Trophoblast cell (in vitro differentiated cells and primary cell): Measurements from ENCODE around the gene TRIM9.
A peak's percentile ranks its signal among the peaks of the same experiment; 100 is the strongest.

Experiments
- DNase-seq, 2 donors: peaks; one replicate each; pipeline ENCODE4 v3.0.0-alpha.2; 2016
- H2AFZ ChIP-seq: 2 replicates; pipeline ENCODE4 v1.6.1; 2013; ENCODE audit warnings: low read length, moderate library complexity, mild to moderate bottlenecking; ENCODE audit not compliant: insufficient read depth, poor library complexity
- H2AK5ac ChIP-seq: 2 replicates; pipeline ENCODE4 v1.6.1; 2013; ENCODE audit warnings: mild to moderate bottlenecking, low read length
- H2BK120ac ChIP-seq: 2 replicates; pipeline ENCODE4 v1.6.1; 2013; ENCODE audit warnings: low read length, mild to moderate bottlenecking, moderate library complexity; ENCODE audit not compliant: insufficient read depth, poor library complexity
- H2BK12ac ChIP-seq: 2 replicates; pipeline ENCODE4 v1.6.1; 2013; ENCODE audit warnings: mild to moderate bottlenecking, low read length, moderate library complexity
- H2BK5ac ChIP-seq: 2 replicates; pipeline ENCODE4 v1.6.1; 2013; ENCODE audit warnings: low read length, low read depth, moderate library complexity, mild to moderate bottlenecking; ENCODE audit not compliant: poor library complexity
- H3K14ac ChIP-seq: 2 replicates; pipeline ENCODE4 v1.6.1; 2013; ENCODE audit warnings: mild to moderate bottlenecking, low read length
- H3K18ac ChIP-seq: 2 replicates; pipeline ENCODE4 v1.6.1; 2013; ENCODE audit warnings: mild to moderate bottlenecking, low read length
- H3K23ac ChIP-seq: 2 replicates; pipeline ENCODE4 v1.6.1; 2013; ENCODE audit warnings: low read length
- H3K27ac ChIP-seq: 2 replicates; pipeline ENCODE4 v1.5.1; 2013; ENCODE audit warnings: low read depth, mild to moderate bottlenecking, inconsistent platforms, low read length, moderate library complexity
- H3K27me3 ChIP-seq: 2 replicates; pipeline ENCODE4 v1.6.1; 2013; ENCODE audit warnings: inconsistent platforms, mild to moderate bottlenecking, low read length, moderate library complexity; ENCODE audit not compliant: insufficient read depth
- H3K36me3 ChIP-seq, 2 experiments: 1 replicate in 1 of 2; 2 replicates in 1 of 2; pipeline ENCODE4 v1.6.1; 2013; ENCODE audit warnings: low read length in 2 of 2, mild to moderate bottlenecking in 2 of 2, moderate library complexity in 1 of 2; ENCODE audit not compliant: insufficient read depth in 2 of 2, control insufficient read depth in 1 of 2
- H3K4ac ChIP-seq: 2 replicates; pipeline ENCODE4 v1.6.1; 2013; ENCODE audit warnings: low read depth, mild to moderate bottlenecking, low read length, moderate library complexity
- H3K4me1 ChIP-seq, 2 experiments: 1 replicate in 1 of 2; 2 replicates in 1 of 2; pipeline ENCODE4 v1.6.1; 2013; ENCODE audit warnings: low read length in 2 of 2, mild to moderate bottlenecking in 2 of 2, moderate library complexity in 1 of 2; ENCODE audit not compliant: insufficient read depth in 2 of 2, control insufficient read depth in 1 of 2
- H3K4me2 ChIP-seq: 2 replicates; pipeline ENCODE4 v1.6.1; 2013; ENCODE audit warnings: inconsistent platforms, mild to moderate bottlenecking, low read length, moderate library complexity
- H3K4me3 ChIP-seq: 2 replicates; pipeline ENCODE4 v1.5.1; 2013; ENCODE audit warnings: mild to moderate bottlenecking, low read depth, low read length, inconsistent platforms
- H3K79me1 ChIP-seq: one replicate; pipeline ENCODE4 v1.6.1; 2013; ENCODE audit warnings: low read length
- H3K79me2 ChIP-seq: 2 replicates; pipeline ENCODE4 v1.6.1; 2013; ENCODE audit warnings: low read length, mild to moderate bottlenecking; ENCODE audit not compliant: control insufficient read depth, insufficient read depth, poor library complexity
- H3K9ac ChIP-seq: 2 replicates; pipeline ENCODE4 v1.6.1; 2013; ENCODE audit warnings: mild to moderate bottlenecking, low read length
- H3K9me3 ChIP-seq: 2 replicates; pipeline ENCODE4 v1.6.1; 2013; ENCODE audit warnings: low read depth, mild to moderate bottlenecking, control low read depth, inconsistent platforms, low read length; ENCODE audit not compliant: insufficient read depth
- H4K12ac ChIP-seq: 2 replicates; pipeline ENCODE4 v1.6.1; 2013; ENCODE audit warnings: low read depth, mild to moderate bottlenecking, low read length, moderate library complexity
- H4K8ac ChIP-seq: 2 replicates; pipeline ENCODE4 v1.6.1; 2013; ENCODE audit warnings: low read depth, mild to moderate bottlenecking, low read length, moderate library complexity
- H4K91ac ChIP-seq: one replicate; pipeline ENCODE4 v1.6.1; 2013; ENCODE audit warnings: low read depth, mild to moderate bottlenecking, low read length, moderate library complexity
- WGBS: extraction: QIAGEN DNeasy Blood & Tissue Kit; methylation state at CpG from one replicate; pipeline ENCODE4 v1.1.7; 2013; ENCODE audit warnings: missing lambda C conversion rate; ENCODE audit not compliant: insufficient read length, insufficient coverage; ENCODE audit errors: extremely low coverage; 5-methylcytosine and 5-hydroxymethylcytosine counted together

TRIM9 gene

GRCh38 chr14:50967103-50967502 is 127.8 kb downstream of the TRIM9 start:
- no peak overlapping the region for H3K9ac ChIP-seq
- no peak overlapping the region for H3K14ac ChIP-seq
- H3K23ac ChIP-seq: no peak overlapping the region
- no peaks in the 10 kb centered on the region for H3K36me3 ChIP-seq
- no peaks in the 10 kb centered on the region for H3K27me3 ChIP-seq
- H2BK5ac ChIP-seq: no peak overlapping the region
- no peak overlapping the region for H4K91ac ChIP-seq
- H4K12ac ChIP-seq: no peak overlapping the region
- no peak overlapping the region for H3K18ac ChIP-seq
- no peak overlapping the region for H2BK120ac ChIP-seq
- no peaks in the 10 kb centered on the region for H3K9me3 ChIP-seq
- no peak overlapping the region for H3K4me3 ChIP-seq
- H3K79me2 ChIP-seq: no peaks in the 10 kb centered on the region
- no peak overlapping the region for H3K27ac ChIP-seq
- H2AFZ ChIP-seq: no peak overlapping the region
- no CpG with 5 or more reads among the region's 3 CpGs for WGBS
- no peaks in the 10 kb centered on the region for H3K4me1 ChIP-seq
- no peak overlapping the region for H3K4ac ChIP-seq
- H2AK5ac ChIP-seq: no peak overlapping the region
- peak in 1 of 2 donors; percentile 31 for DNase-seq
- no peaks in the 10 kb centered on the region for H3K79me1 ChIP-seq
- no peak overlapping the region for H4K8ac ChIP-seq
- no peak overlapping the region for H2BK12ac ChIP-seq
- no peak overlapping the region for H3K4me2 ChIP-seq

DNA sequence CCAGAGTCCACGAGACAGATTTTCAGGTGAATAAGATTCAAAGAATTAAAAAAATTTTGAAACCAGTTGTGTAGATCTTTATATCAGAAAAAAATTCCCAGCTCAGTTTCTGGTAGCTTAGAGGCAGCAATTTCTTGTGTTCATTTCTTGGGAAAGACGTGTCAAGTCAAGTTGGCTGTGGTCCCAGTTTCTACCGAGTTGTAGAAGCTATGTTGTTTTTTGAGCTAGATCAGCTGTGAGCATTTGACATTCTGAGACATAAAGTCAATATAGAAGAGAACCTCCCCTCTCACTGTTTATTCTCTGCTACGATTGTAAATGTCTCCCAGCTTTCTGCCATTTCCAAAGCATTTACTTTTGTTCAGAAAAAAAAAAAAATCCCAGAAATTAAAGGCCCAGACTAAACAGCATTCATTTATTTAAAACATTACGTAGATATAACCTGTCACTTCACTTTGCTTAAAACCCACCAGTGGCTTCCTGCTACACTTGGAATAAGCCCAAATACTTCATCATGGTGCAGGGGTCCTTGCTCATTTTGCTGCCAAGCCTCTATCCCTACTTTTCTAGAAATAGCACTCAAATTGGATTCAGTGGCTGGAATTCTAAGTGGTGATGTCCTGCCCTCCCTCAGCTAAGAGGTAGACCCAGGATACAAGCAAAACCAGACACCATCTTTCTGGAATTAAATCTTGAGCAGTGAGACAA is 130.1 kb downstream of the TRIM9 start:
- Histone ChIP-seq H2AFZ (no peak overlapping the region), H3K79me2 (no peaks in the 10 kb centered on the region), H3K4ac (no peak overlapping the region), H3K36me3 (no peaks in the 10 kb centered on the region), H2BK12ac (no peak overlapping the region), H3K23ac (no peak overlapping the region), H3K4me2 (no peak overlapping the region), H3K4me1 (no peaks in the 10 kb centered on the region), H2AK5ac (no peak overlapping the region), H4K12ac (no peak overlapping the region), H3K14ac (no peak overlapping the region), H3K79me1 (no peaks in the 10 kb centered on the region), H2BK5ac (no peak overlapping the region), H3K27me3 (no peaks in the 10 kb centered on the region), H3K18ac (no peak overlapping the region), H3K9ac (no peak overlapping the region), H3K9me3 (no peaks in the 10 kb centered on the region), H2BK120ac (no peak overlapping the region), H4K8ac (no peak overlapping the region), H3K4me3 (no peak overlapping the region), H4K91ac (no peak overlapping the region), H3K27ac (no peak overlapping the region)
- no CpG with 5 or more reads among the region's 5 CpGs for WGBS
- peak; percentile 73 to 83 for DNase-seq

DNA sequence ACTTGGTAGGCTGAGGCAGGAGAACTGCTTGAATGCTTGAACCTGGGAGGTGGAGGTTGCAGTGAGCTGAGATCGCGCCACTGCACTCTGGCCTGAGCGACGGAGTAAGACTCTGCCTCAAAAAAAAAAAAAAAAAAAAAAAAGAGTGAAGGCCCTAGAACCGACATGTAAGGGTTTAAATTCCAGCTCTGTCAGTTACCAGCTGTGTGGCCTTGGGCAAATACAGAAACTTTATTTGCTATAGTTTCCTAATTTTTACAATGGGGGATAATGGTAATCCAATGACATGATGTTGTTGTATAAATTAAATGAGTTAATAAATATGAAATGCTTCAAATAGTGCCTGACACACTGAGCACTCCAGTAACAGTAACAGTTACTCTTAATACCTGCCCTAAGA is 131.0 kb downstream of the TRIM9 start:
- no CpG with 5 or more reads among the region's 5 CpGs for WGBS
- H2AFZ ChIP-seq: no peak overlapping the region
- H3K36me3 ChIP-seq: no peaks in the 10 kb centered on the region
- no peak overlapping the region for H2BK12ac ChIP-seq
- H3K9me3 ChIP-seq: no peaks in the 10 kb centered on the region
- H3K27ac ChIP-seq: no peak overlapping the region
- H2BK120ac ChIP-seq: no peak overlapping the region
- H3K4me2 ChIP-seq: no peak overlapping the region
- no peak for DNase-seq
- H3K79me2 ChIP-seq: no peaks in the 10 kb centered on the region
- H3K27me3 ChIP-seq: no peaks in the 10 kb centered on the region
- H3K4me3 ChIP-seq: no peak overlapping the region
- H3K14ac ChIP-seq: no peak overlapping the region
- H3K18ac ChIP-seq: no peak overlapping the region
- H4K91ac ChIP-seq: no peak overlapping the region
- H3K4ac ChIP-seq: no peak overlapping the region
- H4K12ac ChIP-seq: no peak overlapping the region
- H2BK5ac ChIP-seq: no peak overlapping the region
- H3K79me1 ChIP-seq: no peaks in the 10 kb centered on the region
- no peak overlapping the region for H4K8ac ChIP-seq
- no peak overlapping the region for H3K23ac ChIP-seq
- no peak overlapping the region for H3K9ac ChIP-seq
- H3K4me1 ChIP-seq: no peaks in the 10 kb centered on the region
- H2AK5ac ChIP-seq: no peak overlapping the region

GRCh38 chr14:50961605-50962221 is 133.2 kb downstream of the TRIM9 start:
- no peaks in the 10 kb centered on the region for H3K4me1 ChIP-seq
- WGBS: no CpG with 5 or more reads among the region's 2 CpGs
- H3K14ac ChIP-seq: no peak overlapping the region

More at GRCh38 chr14:50961605-50962221, 133.2 kb downstream of the TRIM9 start:
- no peak overlapping the region for H3K23ac ChIP-seq
- H3K4me3 ChIP-seq: no peak overlapping the region
- no peak overlapping the region for H2BK120ac ChIP-seq
- H3K79me2 ChIP-seq: no peaks in the 10 kb centered on the region
- H3K4me2 ChIP-seq: no peak overlapping the region
- H4K91ac ChIP-seq: no peak overlapping the region
- no peak overlapping the region for H2AK5ac ChIP-seq
- H3K27me3 ChIP-seq: no peaks in the 10 kb centered on the region
- peak in 1 of 2 donors; percentile 27 for DNase-seq
- H3K9me3 ChIP-seq: no peaks in the 10 kb centered on the region
- no peak overlapping the region for H2AFZ ChIP-seq
- no peak overlapping the region for H2BK12ac ChIP-seq
- H3K36me3 ChIP-seq: no peaks in the 10 kb centered on the region
- H3K18ac ChIP-seq: no peak overlapping the region
- no peak overlapping the region for H4K8ac ChIP-seq
- no peak overlapping the region for H3K27ac ChIP-seq
- H3K4ac ChIP-seq: no peak overlapping the region
- no peak overlapping the region for H2BK5ac ChIP-seq
- H4K12ac ChIP-seq: no peak overlapping the region
- H3K79me1 ChIP-seq: no peaks in the 10 kb centered on the region
- H3K9ac ChIP-seq: no peak overlapping the region
